ENCODE measurements around the gene CBFA2T3.

Gene CBFA2T3

DNA sequence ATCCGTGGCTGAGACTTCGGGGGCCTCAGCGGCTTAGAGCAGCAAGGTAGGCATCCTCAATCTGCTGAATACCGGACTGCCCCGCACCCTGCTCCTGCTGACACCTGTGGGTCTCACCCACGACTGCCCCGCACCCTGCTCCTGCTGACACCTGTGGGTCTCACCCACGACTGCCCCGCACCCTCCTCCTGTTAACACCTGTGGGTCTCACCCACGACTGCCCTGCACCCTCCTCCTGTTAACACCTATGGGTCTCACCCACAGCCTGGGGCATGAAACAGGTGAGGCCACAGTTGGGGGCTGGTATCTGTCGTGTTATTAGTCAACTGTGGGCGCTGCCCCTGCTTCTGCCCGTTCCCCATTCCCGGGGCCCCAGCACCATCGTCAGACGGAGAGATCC lies 74.3 kb downstream of the CBFA2T3 start:
- H3K4me3 ChIP-seq (ENCODE audit: control insufficient read depth, low read depth, low read length), result no peak overlapping the region
- no peak for DNase-seq (ENCODE audit: low read depth)
- TF ChIP-seq, protein P1, sequence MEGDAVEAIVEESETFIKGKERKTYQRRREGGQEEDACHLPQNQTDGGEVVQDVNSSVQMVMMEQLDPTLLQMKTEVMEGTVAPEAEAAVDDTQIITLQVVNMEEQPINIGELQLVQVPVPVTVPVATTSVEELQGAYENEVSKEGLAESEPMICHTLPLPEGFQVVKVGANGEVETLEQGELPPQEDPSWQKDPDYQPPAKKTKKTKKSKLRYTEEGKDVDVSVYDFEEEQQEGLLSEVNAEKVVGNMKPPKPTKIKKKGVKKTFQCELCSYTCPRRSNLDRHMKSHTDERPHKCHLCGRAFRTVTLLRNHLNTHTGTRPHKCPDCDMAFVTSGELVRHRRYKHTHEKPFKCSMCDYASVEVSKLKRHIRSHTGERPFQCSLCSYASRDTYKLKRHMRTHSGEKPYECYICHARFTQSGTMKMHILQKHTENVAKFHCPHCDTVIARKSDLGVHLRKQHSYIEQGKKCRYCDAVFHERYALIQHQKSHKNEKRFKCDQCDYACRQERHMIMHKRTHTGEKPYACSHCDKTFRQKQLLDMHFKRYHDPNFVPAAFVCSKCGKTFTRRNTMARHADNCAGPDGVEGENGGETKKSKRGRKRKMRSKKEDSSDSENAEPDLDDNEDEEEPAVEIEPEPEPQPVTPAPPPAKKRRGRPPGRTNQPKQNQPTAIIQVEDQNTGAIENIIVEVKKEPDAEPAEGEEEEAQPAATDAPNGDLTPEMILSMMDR (IDR thresholded peaks at IDR 0.05; ENCODE audit: control insufficient read depth, insufficient read depth, low read depth, low read length, missing control alignments), result no peak

DNA sequence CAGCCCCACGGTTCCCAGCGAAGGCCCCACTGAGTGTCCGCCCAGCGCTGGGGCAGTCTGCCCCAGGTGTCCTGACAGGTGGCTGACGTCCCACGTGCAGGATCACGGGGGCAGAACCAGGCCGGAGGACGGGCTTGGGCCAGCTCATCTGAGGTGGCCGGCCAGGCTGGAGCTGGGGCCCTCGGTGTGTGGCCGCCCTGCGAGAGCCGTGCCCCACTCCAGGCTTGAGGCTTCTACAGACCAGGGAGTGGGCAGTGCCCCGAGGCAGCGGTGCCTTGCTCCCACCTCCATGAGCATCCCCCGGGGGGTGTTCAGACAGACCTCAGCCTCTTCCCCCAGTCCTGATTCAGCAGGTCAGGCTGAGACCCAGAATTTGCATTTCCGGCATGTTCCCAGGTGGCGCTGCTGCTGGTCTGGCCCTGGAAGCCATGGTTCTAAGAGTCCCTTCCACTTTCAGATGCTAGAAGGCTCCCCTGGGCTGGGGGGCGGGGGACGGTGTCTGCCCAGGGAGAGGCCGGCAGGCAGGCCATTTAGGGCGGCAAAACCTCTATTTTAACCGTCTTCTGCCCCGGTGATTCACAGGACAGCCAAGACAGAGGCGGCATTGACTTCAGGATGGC lies 75.2 kb downstream of the CBFA2T3 start:
- H3K4me3 ChIP-seq (ENCODE audit: control insufficient read depth, low read depth, low read length), result no peak overlapping the region
- TF ChIP-seq, protein P1 (IDR thresholded peaks at IDR 0.05; ENCODE audit: control insufficient read depth, insufficient read depth, low read depth, low read length, missing control alignments), result no peak
- DNase-seq (ENCODE audit: low read depth), result no peak

DNA sequence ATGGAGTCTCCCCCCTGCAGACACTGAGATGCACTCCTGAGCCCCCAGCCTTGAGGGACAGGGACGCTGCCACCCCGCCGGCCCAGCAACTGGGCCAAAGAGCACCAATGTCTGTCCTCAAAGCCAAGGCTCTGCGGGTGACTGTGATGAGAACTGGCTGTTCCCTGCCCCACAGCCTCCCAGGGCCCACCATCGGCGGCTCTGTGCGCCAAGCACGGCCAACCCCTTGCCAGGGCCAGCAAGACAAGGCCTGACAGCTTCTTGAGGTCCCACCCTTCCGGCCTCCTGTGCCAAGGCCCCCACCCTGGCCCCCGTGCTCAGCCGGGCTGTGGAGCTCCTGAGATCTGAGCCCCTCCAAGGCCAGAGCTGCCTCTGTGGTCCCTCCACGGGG lies 76.3 kb downstream of the CBFA2T3 start:
- DNase-seq (ENCODE audit: low read depth), result no peak
- TF ChIP-seq, protein P1 (IDR thresholded peaks at IDR 0.05; ENCODE audit: control insufficient read depth, insufficient read depth, low read depth, low read length, missing control alignments), result no peak
- no peak overlapping the region for H3K4me3 ChIP-seq (ENCODE audit: control insufficient read depth, low read depth, low read length)

DNA sequence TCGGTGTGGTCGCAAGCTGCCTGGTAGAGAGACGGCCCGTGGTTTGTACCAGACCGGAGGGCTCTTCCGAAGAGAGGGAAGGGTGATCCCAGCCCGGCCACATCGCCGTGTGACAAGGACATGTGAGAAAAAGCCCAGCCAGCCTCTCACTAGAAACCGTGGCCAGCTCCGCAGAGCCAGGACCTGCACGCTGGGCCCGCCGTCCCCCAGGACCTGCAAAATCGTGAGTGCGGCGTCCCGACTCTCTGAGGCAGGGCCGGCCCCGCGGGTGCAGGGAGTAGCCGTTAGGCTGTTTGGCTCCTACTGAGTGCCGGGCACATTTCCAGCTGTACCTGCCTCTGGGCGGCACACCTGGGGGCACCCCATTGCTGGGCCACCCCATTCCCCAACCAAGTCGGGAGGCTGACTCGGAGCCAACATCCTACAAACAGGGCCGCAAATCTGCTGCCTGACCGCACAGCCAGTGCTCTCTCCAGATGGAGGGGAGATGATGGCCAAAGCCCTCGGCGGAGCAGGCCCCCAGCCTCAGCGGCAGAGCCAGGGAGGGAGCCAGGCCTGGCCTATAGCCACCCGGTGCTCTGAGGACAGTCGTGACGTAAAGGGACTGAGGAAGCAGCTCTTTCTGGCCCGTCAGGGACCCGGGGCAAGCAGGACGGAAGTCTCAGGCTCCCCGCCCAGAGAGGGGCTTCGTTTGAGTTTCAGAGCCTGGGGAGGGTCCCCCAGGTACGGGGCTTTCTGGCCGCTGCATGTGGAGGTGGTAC lies 76.9 kb downstream of the CBFA2T3 start:
- TF ChIP-seq, protein P1 (IDR thresholded peaks at IDR 0.05; ENCODE audit: control insufficient read depth, insufficient read depth, low read depth, low read length, missing control alignments), result no peak
- DNase-seq (ENCODE audit: low read depth), result no peak
- H3K4me3 ChIP-seq (ENCODE audit: control insufficient read depth, low read depth, low read length), result no peak overlapping the region

DNA sequence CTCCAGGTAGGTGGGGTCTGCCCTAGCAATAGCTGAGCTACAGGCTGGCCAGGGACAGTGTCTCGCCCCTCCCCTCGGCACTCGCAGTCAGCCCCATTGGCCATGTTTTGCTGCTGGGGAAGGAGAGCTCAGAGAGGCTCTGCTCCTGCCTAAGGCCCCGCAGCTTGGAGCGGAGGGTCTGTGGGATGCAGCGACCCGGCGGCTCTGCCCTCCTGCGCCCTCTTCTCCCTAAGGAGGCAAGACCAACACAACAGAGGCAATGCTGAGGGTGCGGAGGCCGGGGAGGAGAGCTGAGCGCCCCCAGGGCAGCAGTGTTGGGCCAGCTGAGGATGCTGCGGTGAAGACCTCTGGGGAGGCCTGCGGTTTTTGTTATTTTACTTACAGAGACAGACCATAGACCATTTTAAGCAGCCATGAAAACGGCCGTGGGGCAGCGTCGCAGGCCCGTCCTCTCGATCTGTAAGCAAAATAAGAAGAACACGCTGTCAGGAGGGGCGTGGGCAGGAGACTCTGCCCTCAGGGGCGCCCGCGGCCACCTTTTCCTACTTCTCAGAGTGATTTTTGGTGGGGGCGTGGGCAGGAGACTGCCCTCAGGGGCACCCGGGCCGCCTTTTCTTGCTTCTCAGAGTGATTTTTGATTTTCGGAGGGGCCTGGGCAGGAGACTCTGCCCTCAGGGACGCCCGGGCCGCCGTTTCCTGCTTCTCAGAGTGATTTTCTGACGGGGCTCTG lies 79.1 kb downstream of the CBFA2T3 start:
- TF ChIP-seq, protein P1 (IDR thresholded peaks at IDR 0.05; ENCODE audit: control insufficient read depth, insufficient read depth, low read depth, low read length, missing control alignments), result no peak
- H3K4me3 ChIP-seq (ENCODE audit: control insufficient read depth, low read depth, low read length), result no peak overlapping the region

DNA sequence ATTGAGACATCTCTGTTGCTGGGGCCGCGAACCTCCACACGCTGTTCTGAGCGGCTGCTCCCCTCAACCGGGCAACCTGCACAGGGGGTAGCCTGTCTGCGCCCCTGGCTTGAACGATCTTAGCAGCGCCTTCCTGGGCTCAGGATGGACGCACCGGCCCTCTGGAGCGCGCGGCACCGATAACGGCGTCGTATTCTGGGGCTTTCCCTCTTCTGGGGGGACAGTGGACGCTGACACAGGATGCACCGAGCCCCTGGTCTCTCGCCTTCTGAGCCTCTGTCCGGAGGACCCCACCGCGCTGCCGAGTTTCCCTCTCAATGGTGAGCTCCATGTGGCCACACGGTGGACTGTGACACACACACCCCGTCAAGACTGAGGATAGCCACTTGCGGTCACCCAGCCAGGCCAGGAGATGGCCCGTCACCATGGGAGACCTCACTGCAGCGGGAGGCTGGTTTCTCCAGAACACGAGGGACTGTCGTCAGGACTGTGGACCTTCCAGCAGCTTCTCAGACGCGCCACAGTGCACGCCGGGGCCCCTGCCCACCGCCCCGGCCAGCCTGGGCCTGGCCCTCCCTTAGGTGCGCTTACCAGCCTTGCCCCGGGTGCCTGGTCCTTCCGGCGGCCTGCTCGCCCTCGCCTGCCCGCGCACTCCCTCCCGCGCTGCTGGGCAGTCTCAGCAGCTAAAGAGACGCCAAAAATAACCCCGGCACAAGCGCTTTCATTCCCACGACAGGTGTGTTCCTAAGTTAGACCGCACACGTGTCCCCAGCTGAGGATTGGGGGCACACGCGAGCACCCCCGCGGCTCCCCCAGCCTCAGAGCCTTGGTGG lies 80.6 kb downstream of the CBFA2T3 start:
- H3K4me3 ChIP-seq (ENCODE audit: control insufficient read depth, low read depth, low read length), result no peak overlapping the region
- no peak for DNase-seq (ENCODE audit: low read depth)
- TF ChIP-seq, protein P1 (IDR thresholded peaks at IDR 0.05; ENCODE audit: control insufficient read depth, insufficient read depth, low read depth, low read length, missing control alignments), result no peak

More for the DNA sequence above, 79.1 kb downstream of the CBFA2T3 start:
- no peak for DNase-seq (ENCODE audit: low read depth)
